ENCODE measurements around the gene CHI3L2.
A peak's percentile ranks its signal among the peaks of the same experiment; 100 is the strongest.
"Not testable (repeated sequence)": the region's sequence is repeated elsewhere in the genome, so short reads cannot be mapped to it uniquely, and the experiment has no call there.

The CHI3L2 gene

DNA sequence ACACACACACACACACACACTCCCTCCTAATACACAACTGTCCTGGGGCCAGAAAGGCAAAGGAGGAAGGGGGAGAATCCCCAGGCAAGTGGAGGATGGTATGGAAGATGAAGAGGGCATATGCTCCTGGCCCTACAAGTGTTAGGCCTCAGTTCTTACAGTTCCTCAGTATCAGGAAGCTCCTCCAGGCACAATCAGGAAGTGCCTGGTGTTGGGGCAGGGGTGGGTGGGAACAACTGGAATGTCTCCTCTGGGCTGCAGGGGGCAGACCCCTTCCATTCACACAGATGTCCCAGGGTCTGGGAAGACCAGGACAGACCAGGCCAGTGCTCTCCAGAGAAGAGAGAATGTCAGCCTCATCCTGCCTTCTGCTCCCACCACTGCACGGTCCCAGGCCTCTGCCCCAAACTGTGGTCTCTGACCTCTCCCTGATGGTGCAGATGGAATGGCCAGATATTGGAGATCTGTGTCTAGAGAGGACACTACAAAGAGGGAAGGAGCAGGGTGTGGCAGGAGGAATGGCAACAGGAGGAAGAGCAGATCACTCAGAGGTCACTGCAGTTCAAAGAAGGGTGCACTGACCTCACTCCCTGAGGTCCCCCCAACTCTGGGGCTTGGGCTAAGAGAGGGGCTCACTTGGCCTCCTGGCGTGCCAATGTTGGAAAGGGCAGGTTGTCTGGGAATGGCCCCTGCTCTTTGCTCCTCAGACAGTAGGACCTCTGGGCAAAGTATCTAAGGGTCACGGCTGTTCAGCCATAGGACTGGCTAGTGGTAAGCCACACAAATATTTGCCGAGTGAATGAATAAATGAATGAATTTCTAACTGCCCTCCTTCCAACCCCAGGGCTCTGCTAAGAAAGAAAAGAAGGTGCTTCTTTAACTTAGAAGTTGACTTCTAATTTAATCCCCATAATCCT, 24.5 kb upstream of the CHI3L2 start:
- no peak for DNase-seq

GRCh38 chr1:111203681-111204200, 23.8 kb upstream of the CHI3L2 start:
- peak; percentile 76 for DNase-seq

DNA sequence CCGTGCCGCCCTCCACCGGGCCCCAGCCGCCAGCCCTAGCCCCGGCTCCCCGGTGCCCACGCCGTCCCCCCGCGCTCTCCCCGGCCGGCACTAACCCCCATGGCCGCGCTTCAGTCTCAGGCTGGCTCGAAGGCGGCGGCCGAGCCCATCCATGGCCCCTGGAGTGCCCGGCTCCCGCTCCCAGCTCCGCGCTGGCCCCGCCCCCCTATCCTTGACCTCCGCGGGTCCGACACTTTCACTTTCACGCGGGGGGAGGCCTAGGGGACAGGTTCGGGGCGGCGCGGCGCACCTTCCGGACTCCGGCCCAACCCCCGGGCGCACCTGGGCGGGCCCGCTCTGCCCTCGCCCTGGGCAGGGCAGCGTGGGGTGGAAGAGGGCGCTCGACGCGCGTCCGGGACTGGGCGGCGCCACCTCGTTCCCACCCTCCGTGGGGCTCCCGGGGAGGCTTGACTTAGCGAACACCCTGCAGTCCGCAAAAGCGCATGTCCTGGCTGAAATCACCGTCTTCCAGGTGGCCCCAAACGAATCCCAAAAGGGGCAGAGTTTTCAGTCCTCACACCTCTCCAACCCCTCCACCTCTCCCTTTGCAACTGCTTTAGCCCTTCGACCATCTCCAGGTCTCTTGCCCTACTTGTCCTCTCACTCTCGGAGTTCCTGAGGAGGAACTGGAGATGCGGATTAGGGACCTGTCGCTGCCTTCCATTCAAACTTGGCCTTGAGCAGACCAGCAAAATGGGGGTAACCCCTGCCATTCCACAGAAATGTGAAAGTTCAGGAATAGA, 23.1 kb upstream of the CHI3L2 start:
- peak; percentile 75 for DNase-seq

DNA sequence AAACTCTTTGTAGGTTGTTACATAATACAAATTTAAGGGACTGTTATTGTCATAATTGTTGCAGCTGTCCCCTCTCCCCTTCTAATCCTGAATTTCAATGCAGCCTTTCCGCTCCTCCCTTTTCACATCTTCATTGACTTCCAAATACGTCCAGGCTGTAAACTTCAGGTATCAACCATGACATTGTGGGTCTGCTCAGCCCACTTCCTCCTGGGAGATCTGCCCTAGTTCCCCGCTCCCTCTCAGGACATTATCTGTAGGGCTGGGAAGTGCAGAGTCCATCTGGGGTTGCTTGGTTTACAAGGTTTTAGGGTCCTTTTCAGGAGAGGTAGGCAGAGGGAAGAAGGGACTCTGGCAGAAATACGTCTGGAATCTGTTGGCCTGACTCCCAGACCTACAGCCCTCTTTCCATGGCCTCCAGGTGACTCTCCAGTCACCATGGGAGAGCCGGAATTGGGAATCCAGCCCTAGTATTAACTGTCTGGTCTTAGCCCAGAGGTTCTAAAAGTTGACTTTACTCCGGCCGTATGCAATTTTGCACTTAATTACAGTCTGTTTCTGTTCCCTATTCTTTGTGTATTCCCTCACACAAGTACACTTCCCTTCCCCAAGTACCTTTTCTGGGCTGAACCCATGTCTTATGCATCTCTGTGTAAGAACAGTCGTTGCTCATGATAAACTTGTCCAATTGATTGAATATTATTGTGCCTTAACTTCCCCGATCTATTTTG, 22.4 kb upstream of the CHI3L2 start:
- no peak for DNase-seq

- no peak for DNase-seq
These were observed 21.8 kb upstream of the CHI3L2 start for GRCh38 chr1:111205714-111206050.

DNA sequence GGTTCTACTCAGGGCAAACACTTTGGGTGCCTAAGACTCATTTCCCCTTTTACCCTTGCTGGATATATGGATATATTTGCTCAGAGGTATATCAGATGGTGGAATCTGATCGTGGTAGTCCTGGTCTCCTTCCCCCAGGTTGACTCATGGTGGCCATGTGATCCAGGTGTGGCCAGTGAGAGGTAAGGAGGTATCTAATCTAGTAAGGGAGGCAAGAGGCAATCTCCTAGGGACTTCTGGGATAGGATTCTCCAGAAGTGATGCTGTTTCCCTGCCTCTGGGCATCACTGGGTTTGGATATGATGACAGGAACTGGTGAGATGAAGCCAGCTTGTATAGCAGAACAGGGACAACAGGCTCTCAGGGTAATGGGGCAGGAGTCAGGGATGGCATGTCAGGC, 18.6 kb upstream of the CHI3L2 start:
- DNase-seq, result no peak

GRCh38 chr1:111209622-111210021, 17.9 kb upstream of the CHI3L2 start:
- no peak for DNase-seq

- no peak for DNase-seq
These were observed 15.6 kb upstream of the CHI3L2 start for GRCh38 chr1:111211921-111212320.

- no peak for DNase-seq
These were observed 14.7 kb upstream of the CHI3L2 start for GRCh38 chr1:111212634-111213335.

DNA sequence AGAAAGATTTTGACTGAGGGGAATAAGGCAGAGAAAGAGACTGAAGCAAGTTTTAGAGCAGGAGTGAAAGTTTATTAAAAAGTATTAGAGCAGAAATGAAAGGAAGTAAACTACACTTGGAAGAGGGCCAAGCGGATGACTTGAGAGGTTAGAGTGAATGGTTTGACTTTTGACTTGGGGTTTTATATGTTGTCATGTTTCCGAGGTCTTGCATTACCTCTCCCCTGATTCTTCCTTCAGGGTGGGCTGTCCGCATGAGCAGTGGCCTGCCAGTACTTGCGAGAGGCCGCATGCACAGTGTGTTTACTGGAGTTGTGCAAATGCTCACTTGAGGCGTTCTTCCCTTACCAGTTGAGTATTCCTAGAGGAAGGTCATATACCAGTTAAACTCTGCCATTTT, 14.1 kb upstream of the CHI3L2 start:
- no peak for DNase-seq

- DNase-seq, result no peak
These were observed 13.3 kb upstream of the CHI3L2 start for GRCh38 chr1:111214074-111214801.

DNA sequence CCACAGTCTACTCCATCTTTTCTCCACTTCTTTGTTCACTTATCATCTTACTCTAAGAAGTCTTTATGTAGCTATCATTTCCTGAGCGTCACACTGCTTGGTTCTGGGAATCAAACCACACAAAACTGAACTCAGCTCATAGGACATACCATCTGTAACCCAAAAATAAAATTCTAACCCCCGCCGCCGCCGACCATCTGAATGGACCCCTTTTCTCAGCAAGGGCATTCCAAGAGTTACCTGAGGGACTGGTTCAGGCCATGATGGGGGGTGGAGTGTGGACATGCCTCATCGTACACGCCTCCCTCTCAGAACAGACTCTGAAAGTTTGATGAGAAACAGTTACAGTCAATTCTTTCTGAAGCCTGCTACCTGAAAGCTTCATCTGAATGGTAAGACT, 12.6 kb upstream of the CHI3L2 start:
- DNase-seq, result peak; percentile 55

- DNase-seq, result not testable (repeated sequence)
These were observed 12.2 kb upstream of the CHI3L2 start for GRCh38 chr1:111215285-111215684.

GRCh38 chr1:111216751-111217150, 10.8 kb upstream of the CHI3L2 start:
- no peak for DNase-seq

DNA sequence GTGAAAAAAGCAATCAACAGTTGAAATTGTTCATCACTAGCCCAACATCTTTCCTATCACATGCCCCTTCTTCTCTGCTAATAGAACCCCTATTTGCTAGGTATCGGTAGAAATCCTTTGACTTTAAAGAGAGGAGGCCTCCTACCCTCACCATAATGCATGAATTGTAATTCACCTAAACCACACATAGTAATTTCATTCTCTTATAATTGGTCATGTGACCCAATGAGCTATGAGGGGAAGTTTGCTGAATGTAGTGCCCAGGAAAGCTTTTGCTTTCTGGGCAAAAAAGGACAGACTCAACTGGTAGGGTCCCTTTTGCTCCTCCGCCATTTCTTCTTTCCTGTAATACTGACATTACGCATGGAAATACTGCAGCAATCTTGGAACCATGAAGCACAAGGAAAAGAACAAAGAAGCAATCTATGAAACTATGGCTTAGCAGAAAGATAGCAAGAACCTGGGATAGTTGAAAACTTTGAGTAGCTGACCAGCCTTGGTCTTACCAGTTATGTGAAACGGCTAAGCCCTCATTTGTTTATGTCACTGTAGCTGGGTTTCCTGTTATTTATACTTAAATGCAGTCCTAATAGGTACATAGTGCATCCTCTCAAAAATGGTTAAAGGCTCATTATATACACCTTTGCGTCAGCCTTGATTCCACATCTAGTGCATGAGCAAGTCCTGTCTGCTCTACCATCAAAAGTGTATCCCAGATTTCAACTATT, 10.2 kb upstream of the CHI3L2 start:
- no peak for DNase-seq

GRCh38 chr1:111218701-111219556, 8.6 kb upstream of the CHI3L2 start:
- DNase-seq, result no peak

- no peak for DNase-seq
These were observed 7.8 kb upstream of the CHI3L2 start for GRCh38 chr1:111219557-111220286.

DNA sequence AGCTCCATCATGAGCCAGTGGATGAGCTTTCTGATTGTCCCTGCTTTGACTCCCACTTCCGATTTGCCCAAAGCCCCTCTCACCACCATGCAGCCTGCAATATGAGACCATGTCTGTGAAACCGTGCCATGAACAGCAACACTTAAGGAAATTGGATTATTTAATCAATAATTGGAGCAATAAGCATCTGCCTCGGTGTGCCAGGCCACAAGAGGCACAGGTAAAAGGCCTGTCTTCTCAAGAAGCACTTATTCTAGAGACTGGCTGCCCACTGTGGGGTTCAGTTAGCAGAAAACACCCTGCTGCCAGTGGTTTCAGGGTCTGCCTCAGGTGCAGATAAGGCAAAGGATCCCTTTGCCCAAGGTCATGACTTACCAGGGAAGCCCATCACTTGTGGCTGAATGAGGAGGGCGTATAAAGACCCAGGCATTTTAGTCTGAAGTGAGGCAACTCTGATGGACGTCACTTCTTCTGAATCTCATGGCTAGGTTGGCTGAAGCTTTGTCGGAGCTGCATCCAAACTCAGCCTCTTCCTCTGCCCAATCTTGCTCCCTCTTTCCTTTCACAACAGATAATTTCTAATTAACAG, 7.1 kb upstream of the CHI3L2 start:
- no peak for DNase-seq

DNA sequence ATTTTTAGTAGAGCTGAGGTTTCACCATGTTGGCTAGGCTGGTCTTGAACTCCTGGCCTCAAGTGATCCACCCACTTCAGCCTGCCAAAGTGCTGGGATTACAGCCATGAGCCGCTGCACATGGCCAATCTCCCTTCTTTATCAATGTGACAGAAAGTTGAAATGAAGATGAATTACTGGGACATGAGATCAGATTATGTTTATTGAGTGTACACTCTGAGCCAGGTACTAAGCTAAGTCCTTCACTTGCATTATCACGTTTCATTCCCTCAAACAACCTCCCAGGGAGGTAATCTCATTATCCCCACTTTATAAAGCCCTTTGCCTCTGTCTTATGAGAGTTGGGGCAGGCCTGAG, 6.3 kb upstream of the CHI3L2 start:
- DNase-seq, result no peak
